Uterus (tissue), 4 donors: ENCODE data around the gene ABCC11. TPM values are rescaled to one million over a fixed set of nuclear protein-coding genes. Genes with fewer than 3 reads are reported as not detected.

Experiments
- DNase-seq, 2 donors: peaks; one replicate each; pipeline ENCODE4 v3.0.0-alpha.2; 2019 to 2020
- H3K27ac ChIP-seq, 2 donors: fragments of 200-600 bp; sonication (generic); 1 replicate in 1 of 2; 2 replicates in 1 of 2; pipeline ENCODE4 v1.5.1; 2016 to 2018
- H3K27me3 ChIP-seq, 2 donors: fragments of 200-600 bp; sonication (generic); one replicate each; pipeline ENCODE4 v1.5.1; 2018 to 2019; ENCODE audit warnings: control low read depth in 1 of 2
- H3K36me3 ChIP-seq, 2 donors: fragments of 200-600 bp; sonication (generic); one replicate each; pipeline ENCODE4 v1.5.1; 2019; ENCODE audit warnings: control low read depth in 1 of 2
- H3K4me1 ChIP-seq, 2 donors: fragments of 200-600 bp; sonication (generic); one replicate each; pipeline ENCODE4 v1.5.1; 2018 to 2019; ENCODE audit warnings: control low read depth in 1 of 2
- H3K4me3 ChIP-seq, 2 donors: fragments of 200-600 bp; sonication (generic); 1 replicate in 1 of 2; 2 replicates in 1 of 2; pipeline ENCODE4 v1.5.1; 2018 to 2019; ENCODE audit warnings: mild to moderate bottlenecking in 1 of 2
- H3K9me3 ChIP-seq, 2 donors: fragments of 200-600 bp; sonication (generic); one replicate each; pipeline ENCODE4 v1.5.1; 2019; ENCODE audit warnings: control low read depth in 1 of 2
- POLR2A ChIP-seq, 2 donors: fragments of 450-650 bp; IDR thresholded peaks; one replicate each; pipeline ENCODE4 v1.6.1; 2016; ENCODE audit warnings: antibody characterized with exemption in 2 of 2, mild to moderate bottlenecking in 1 of 2, moderate library complexity in 1 of 2
- intact Hi-C: fragments of 100-400 bp; cut with DNase I; formaldehyde crosslinking; loops from one replicate; pipeline ENCODE4 v1.15.1; 2023; ENCODE audit warnings: low total_unique reads
- total RNA-seq, 4 donors: library from RNA; depleted of rRNA in 3 of 4; stranded (reverse); fragments of >200 nt in 3 of 4; gene quantifications; one replicate each; pipeline versions ENCODE4 v1.1.0 to v1.2.4, GENCODE V29; 2014 to 2023
- TF ChIP-seq, protein P1 (sequence below), 4 experiments: fragments of 200-600 bp in 2 of 4; fragments of 450-650 bp in 2 of 4; sonication (generic) in 2 of 4; IDR thresholded peaks; one replicate each; pipeline ENCODE4 v1.5.1; 2016 to 2019; ENCODE audit warnings: antibody characterized with exemption in 4 of 4, mild to moderate bottlenecking in 2 of 4, moderate library complexity in 1 of 4
- donor health status: DM: yes; HTN: yes; CAD: no.

ABCC11 gene
- total RNA-seq, 4 donors from 2014 or later, result 0.48 TPM; not detected in 3

GRCh38 chr16:48236286-48236685 lies 11.1 kb downstream of the ABCC11 start:
- Histone ChIP-seq H3K4me3 (no peak overlapping the region), H3K36me3 (no peaks in the 10 kb centered on the region), H3K27ac (no peak overlapping the region), H3K4me1 (no peaks in the 10 kb centered on the region), H3K9me3 (no peaks in the 10 kb centered on the region), H3K27me3 (no peaks in the 10 kb centered on the region)
- intact Hi-C loops, result no loop called here
- TF ChIP-seq POLR2A (IDR thresholded peaks at IDR 0.05), result no peak
- TF ChIP-seq, protein P1, sequence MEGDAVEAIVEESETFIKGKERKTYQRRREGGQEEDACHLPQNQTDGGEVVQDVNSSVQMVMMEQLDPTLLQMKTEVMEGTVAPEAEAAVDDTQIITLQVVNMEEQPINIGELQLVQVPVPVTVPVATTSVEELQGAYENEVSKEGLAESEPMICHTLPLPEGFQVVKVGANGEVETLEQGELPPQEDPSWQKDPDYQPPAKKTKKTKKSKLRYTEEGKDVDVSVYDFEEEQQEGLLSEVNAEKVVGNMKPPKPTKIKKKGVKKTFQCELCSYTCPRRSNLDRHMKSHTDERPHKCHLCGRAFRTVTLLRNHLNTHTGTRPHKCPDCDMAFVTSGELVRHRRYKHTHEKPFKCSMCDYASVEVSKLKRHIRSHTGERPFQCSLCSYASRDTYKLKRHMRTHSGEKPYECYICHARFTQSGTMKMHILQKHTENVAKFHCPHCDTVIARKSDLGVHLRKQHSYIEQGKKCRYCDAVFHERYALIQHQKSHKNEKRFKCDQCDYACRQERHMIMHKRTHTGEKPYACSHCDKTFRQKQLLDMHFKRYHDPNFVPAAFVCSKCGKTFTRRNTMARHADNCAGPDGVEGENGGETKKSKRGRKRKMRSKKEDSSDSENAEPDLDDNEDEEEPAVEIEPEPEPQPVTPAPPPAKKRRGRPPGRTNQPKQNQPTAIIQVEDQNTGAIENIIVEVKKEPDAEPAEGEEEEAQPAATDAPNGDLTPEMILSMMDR (IDR thresholded peaks at IDR 0.05), result no peak
- no peak for DNase-seq

- no peaks in the 10 kb centered on the region for H3K27me3 ChIP-seq
- H3K36me3 ChIP-seq, result no peaks in the 10 kb centered on the region
- TF ChIP-seq, protein P1 (IDR thresholded peaks at IDR 0.05), result no peak
- H3K27ac ChIP-seq, result no peak overlapping the region
- no peak for DNase-seq
- H3K4me1 ChIP-seq, result no peaks in the 10 kb centered on the region
- H3K9me3 ChIP-seq, result no peaks in the 10 kb centered on the region
- H3K4me3 ChIP-seq, result no peak overlapping the region
- intact Hi-C loops, result no loop called here
These were observed 11.7 kb downstream of the ABCC11 start for GRCh38 chr16:48235556-48236136.

DNA sequence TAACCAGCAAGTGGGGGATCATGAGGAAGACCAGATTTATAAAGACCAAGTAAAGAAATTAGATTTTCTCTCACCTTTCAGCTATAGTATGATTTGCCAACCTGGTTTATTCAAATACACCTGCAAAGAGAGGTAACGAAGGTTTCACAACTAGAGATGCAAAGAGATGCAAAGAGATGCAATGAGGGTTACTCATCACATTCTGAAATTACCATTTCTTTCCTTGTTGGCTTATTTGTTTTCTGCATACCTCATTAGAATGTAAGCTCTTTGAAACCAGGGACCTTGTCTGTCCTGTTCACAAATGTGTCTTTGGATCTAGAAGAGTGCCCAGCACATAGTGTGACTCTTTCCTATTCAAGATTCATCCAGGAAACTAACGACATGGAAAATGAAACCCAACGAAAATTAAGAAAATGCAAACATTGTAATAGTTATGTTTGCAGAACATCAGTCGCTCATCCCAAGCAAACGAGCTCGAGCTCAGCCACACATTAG lies 12.2 kb downstream of the ABCC11 start:
- no peak overlapping the region for H3K4me3 ChIP-seq
- no peak overlapping the region for H3K27ac ChIP-seq
- no peaks in the 10 kb centered on the region for H3K4me1 ChIP-seq
- H3K27me3 ChIP-seq, result no peaks in the 10 kb centered on the region
- no peaks in the 10 kb centered on the region for H3K9me3 ChIP-seq
- no peak for TF ChIP-seq POLR2A (IDR thresholded peaks at IDR 0.05)
- TF ChIP-seq, protein P1 (IDR thresholded peaks at IDR 0.05), result no peak
- intact Hi-C loops, result no loop called here
- no peak for DNase-seq
- no peaks in the 10 kb centered on the region for H3K36me3 ChIP-seq

DNA sequence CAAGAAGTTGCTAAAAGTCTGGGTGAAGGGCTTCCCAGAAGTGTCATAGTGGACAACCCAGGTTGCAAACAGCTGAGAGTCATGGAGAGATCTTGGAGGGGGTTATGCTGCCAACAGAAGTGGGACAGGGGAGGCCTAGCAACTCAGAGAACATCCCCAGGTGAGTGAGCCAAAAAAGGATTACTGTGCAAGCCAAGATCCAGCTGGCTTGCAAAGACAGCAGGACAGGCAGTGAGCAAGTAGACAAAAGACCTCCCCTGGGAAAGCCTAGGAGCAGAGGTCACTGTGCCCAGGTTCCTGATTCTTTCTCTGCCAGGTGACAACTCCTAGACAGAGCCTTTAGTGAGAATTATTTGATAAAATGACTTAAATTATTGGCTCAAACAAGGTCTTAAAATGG lies 12.7 kb downstream of the ABCC11 start:
- H3K27ac ChIP-seq, result no peak overlapping the region
- intact Hi-C loops, result no loop called here
- H3K4me1 ChIP-seq, result no peaks in the 10 kb centered on the region
- H3K36me3 ChIP-seq, result no peaks in the 10 kb centered on the region
- H3K9me3 ChIP-seq, result no peaks in the 10 kb centered on the region
- no peak for TF ChIP-seq POLR2A (IDR thresholded peaks at IDR 0.05)
- TF ChIP-seq, protein P1 (IDR thresholded peaks at IDR 0.05), result no peak
- no peak overlapping the region for H3K4me3 ChIP-seq
- no peaks in the 10 kb centered on the region for H3K27me3 ChIP-seq
- no peak for DNase-seq

- Histone ChIP-seq H3K27me3 (no peaks in the 10 kb centered on the region), H3K4me3 (no peak overlapping the region), H3K36me3 (no peaks in the 10 kb centered on the region), H3K9me3 (no peaks in the 10 kb centered on the region), H3K4me1 (no peaks in the 10 kb centered on the region), H3K27ac (no peak overlapping the region)
- intact Hi-C loops, result no loop called here
- DNase-seq, result no peak
- TF ChIP-seq, protein P1 (IDR thresholded peaks at IDR 0.05), result no peak
- TF ChIP-seq POLR2A (IDR thresholded peaks at IDR 0.05), result no peak
These were observed 14.8 kb downstream of the ABCC11 start for GRCh38 chr16:48232493-48233040.
